Fibroblast of mammary gland (primary cell): ENCODE measurements around the gene SKA2.

Experiments used
- DNase-seq: peaks from one replicate; pipeline ENCODE4 v3.0.0-alpha.2; 2010; ENCODE audit warnings: low read depth
- H3K4me3 ChIP-seq: 2 replicates; pipeline ENCODE4 v1.5.1; 2011; ENCODE audit warnings: low read depth, mild to moderate bottlenecking, low read length, moderate library complexity; ENCODE audit not compliant: control insufficient read depth
- TF ChIP-seq, protein P1 (sequence below): conservative IDR thresholded peaks from 2 replicates; pipeline ENCODE4 v1.5.1; 2011; ENCODE audit warnings: low read depth, low read length, inconsistent platforms; ENCODE audit not compliant: control insufficient read depth, insufficient read depth

Gene SKA2

DNA sequence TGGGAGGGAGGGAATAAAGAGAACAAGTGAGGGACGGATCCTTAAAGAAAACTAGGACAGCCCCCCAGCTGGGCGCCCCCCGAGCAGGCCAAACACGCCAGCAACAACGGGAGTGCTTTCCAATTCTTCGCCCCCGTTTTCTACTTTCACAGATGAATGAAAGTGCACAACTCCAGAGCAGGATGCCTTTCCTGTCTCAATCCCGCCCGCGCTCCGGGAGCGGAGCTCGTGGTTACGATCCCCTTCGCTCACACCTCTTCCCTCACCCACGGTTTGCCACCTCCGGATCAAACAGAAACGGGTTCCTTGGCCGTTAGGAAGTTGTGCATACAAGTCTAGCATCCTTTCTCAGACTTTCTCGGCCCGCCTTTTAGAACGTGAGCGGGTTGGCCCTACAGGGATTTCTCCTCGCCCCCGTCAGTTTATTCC lies 680 bp downstream of the SKA2 start:
- peak; percentile 50 for DNase-seq
- TF ChIP-seq, protein P1, sequence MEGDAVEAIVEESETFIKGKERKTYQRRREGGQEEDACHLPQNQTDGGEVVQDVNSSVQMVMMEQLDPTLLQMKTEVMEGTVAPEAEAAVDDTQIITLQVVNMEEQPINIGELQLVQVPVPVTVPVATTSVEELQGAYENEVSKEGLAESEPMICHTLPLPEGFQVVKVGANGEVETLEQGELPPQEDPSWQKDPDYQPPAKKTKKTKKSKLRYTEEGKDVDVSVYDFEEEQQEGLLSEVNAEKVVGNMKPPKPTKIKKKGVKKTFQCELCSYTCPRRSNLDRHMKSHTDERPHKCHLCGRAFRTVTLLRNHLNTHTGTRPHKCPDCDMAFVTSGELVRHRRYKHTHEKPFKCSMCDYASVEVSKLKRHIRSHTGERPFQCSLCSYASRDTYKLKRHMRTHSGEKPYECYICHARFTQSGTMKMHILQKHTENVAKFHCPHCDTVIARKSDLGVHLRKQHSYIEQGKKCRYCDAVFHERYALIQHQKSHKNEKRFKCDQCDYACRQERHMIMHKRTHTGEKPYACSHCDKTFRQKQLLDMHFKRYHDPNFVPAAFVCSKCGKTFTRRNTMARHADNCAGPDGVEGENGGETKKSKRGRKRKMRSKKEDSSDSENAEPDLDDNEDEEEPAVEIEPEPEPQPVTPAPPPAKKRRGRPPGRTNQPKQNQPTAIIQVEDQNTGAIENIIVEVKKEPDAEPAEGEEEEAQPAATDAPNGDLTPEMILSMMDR, result no peak
- peak overlapping the region; percentile 88 for H3K4me3 ChIP-seq

DNA sequence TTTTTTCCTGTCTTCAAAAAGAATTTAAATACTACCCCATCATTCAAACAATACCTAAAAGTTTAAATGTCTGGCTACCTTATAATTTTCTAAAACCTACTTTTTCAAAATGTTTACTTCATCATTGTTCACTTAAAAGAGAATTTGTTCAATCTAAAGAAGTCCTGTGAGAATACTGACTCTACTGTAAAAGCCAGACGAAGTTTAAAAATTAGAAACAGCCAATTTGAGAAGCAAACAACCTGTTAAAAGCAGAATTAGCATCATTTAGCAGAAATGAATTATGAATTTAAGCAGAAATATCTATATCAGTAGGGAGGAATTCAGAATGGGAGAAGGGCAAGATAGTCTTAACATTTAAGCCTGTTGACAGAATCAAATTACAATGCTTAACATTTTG lies 2.1 kb downstream of the SKA2 start:
- TF ChIP-seq, protein P1, result no peak
- DNase-seq, result no peak
- H3K4me3 ChIP-seq, result peak overlapping the region; percentile 88

DNA sequence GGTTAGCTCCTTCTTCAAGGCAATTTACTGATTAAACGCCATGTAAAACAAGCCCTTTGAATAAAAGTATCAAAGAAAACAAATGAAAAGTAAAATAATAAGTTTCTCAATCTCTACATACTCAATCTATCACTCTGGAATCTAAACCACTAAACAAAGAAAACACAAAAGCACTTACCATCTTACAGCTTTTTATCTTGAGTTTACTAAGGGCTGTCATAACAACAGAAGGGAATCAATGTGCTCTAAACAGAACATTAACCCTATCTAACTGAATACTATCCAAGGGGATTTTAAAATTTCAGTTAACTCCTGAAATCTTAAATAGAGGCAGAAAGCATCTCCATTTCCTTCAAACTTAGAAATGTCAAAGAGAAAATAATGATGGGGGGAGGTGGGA lies 3.4 kb downstream of the SKA2 start:
- TF ChIP-seq, protein P1, result no peak
- no peak overlapping the region for H3K4me3 ChIP-seq
- DNase-seq, result no peak

DNA sequence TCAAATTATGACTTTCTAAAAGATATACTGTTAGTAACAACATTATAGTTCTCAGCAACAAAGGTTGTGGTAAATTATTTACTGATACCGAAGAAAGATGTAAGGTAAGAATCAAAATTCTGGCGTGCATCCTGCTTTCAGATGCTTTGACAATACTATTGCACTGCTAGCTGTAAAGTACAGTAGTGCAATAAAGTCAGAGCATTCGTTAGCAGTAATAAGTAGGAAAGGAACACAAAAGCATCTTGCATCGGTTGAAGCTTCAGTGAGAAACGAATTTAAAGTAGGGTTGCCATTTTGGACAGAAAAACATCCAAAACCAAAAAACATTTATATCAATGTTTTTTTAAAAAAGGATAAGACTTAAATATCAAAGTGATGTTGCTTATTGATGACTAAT lies 4.0 kb downstream of the SKA2 start:
- DNase-seq, result no peak
- H3K4me3 ChIP-seq, result no peak overlapping the region

DNA sequence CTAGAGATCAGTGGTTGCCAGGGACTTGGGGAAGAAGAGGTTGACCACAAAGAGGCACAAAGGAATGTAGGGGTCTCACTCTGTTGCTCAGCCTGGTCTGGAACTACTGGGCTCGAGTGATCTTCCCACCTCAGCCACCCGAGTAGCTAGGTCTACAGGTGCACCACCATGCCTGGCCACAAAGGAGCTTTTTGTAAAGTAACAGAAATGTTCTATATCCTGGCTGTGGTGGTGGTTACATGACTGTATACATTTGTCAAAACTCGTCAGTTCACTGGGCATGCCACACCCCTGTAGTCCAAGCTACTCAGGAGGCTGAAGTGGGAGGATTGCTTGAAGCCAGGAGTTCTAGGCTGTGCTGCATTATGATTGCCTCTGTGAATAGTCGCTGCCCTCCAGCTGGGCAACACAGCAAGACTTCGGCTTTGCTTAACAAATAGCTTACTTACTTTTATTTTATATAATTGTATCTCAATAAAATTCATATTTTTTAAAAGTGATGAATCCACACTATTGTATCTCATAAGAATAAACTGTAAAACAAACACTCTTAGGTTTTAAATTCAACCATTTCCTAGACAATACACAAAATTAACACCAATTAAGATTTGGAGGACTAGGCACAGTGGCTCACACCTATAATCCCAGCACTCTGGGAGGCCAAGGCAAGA lies 5.0 kb downstream of the SKA2 start:
- peak; percentile 36 for DNase-seq
- H3K4me3 ChIP-seq, result no peak overlapping the region
- TF ChIP-seq, protein P1, result no peak

More for the DNA sequence above, 4.0 kb downstream of the SKA2 start:
- TF ChIP-seq, protein P1, result no peak

DNA sequence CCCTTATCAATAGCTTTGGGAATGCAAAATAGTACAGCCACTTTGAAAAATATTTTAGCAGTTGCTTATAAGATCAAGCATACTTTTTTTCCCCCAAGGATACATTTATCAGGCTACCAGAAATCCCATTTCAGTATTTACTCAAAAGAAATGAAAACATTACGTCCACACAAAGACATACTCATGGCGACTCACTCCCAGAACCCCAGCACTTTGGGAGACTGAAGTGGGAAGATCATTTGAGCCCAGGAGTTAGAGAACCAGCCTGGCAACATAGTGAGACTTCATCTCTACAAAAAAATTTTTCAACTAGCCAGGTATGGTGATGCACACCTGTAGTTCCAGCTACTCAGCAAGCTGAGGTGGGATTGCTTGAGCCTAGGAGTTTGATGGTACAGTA lies 5.9 kb downstream of the SKA2 start:
- TF ChIP-seq, protein P1, result no peak
- DNase-seq, result peak; percentile 80
- no peak overlapping the region for H3K4me3 ChIP-seq
